Mesendoderm (in vitro differentiated cells): ENCODE results near the gene STAP1.

Source experiments
- DNase-seq: peaks from one replicate; pipeline ENCODE4 v3.0.0; 2013
- H2AK5ac ChIP-seq: 2 replicates; pipeline ENCODE4 v1.6.1; 2013; ENCODE audit warnings: low read length, inconsistent platforms
- H2BK120ac ChIP-seq: 2 replicates; pipeline ENCODE4 v1.6.1; 2013; ENCODE audit warnings: low read depth, mild to moderate bottlenecking, low read length, moderate library complexity, mixed read lengths
- H2BK15ac ChIP-seq: replicated peaks from 2 replicates; pipeline ENCODE4 v1.6.1; 2013; ENCODE audit warnings: low read depth, mild to moderate bottlenecking, moderate library complexity
- H2BK5ac ChIP-seq: 2 replicates; pipeline ENCODE4 v1.6.1; 2013; ENCODE audit warnings: low read length, inconsistent platforms
- H3K18ac ChIP-seq: 2 replicates; pipeline ENCODE4 v1.6.1; 2013; ENCODE audit warnings: mild to moderate bottlenecking, low read length, mixed read lengths
- H3K23ac ChIP-seq: one replicate; pipeline ENCODE4 v1.6.1; 2013; ENCODE audit warnings: low read length
- H3K27ac ChIP-seq: 2 replicates; pipeline ENCODE4 v1.5.1; 2013; ENCODE audit warnings: low read depth, mild to moderate bottlenecking, inconsistent platforms, low read length, moderate library complexity
- H3K27me3 ChIP-seq: 2 replicates; pipeline ENCODE4 v1.6.1; 2013; ENCODE audit warnings: low read length, control low read depth, mild to moderate bottlenecking, inconsistent platforms; ENCODE audit not compliant: insufficient read depth, poor library complexity
- H3K36me3 ChIP-seq: 2 replicates; pipeline ENCODE4 v1.6.1; 2013; ENCODE audit warnings: low read length, inconsistent platforms; ENCODE audit not compliant: control insufficient read depth, insufficient read depth
- H3K4ac ChIP-seq: one replicate; pipeline ENCODE4 v1.6.1; 2013; ENCODE audit warnings: low read depth, mild to moderate bottlenecking, low read length, moderate library complexity
- H3K4me1 ChIP-seq: 2 replicates; pipeline ENCODE4 v1.6.1; 2013; ENCODE audit warnings: low read depth, low read length, inconsistent platforms; ENCODE audit not compliant: control insufficient read depth
- H3K4me2 ChIP-seq: 2 replicates; pipeline ENCODE4 v1.6.1; 2013; ENCODE audit warnings: low read length
- H3K4me3 ChIP-seq: 2 replicates; pipeline ENCODE4 v1.5.1; 2013; ENCODE audit warnings: mild to moderate bottlenecking, low read length
- H3K56ac ChIP-seq: one replicate; pipeline ENCODE4 v1.6.1; 2013; ENCODE audit warnings: low read length
- H3K79me1 ChIP-seq: 2 replicates; pipeline ENCODE4 v1.6.1; 2013; ENCODE audit warnings: low read length, inconsistent platforms
- H3K79me2 ChIP-seq: 2 replicates; pipeline ENCODE4 v1.6.1; 2013; ENCODE audit warnings: mild to moderate bottlenecking, low read length; ENCODE audit not compliant: control insufficient read depth, insufficient read depth
- H3K9ac ChIP-seq: 2 replicates; pipeline ENCODE4 v1.6.1; 2013; ENCODE audit warnings: low read length, inconsistent platforms
- H4K5ac ChIP-seq: one replicate; pipeline ENCODE4 v1.6.1; 2013; ENCODE audit warnings: low read length
- H4K8ac ChIP-seq: one replicate; pipeline ENCODE4 v1.6.1; 2013; ENCODE audit warnings: low read depth, mild to moderate bottlenecking, control low read depth, low read length, moderate library complexity
- WGBS: extraction: QIAGEN DNeasy Blood & Tissue Kit; methylation state at CpG from one replicate; pipeline ENCODE4 v1.1.7; 2013; ENCODE audit warnings: low lambda C conversion rate, missing lambda C conversion rate; ENCODE audit not compliant: insufficient coverage; ENCODE audit errors: extremely low coverage; 5-methylcytosine and 5-hydroxymethylcytosine counted together

STAP1 gene

GRCh38 chr4:67604029-67604381 lies 45.5 kb downstream of the STAP1 start:
- WGBS, result no CpG with 5 or more reads among the region's 2 CpGs
- Histone ChIP-seq H3K18ac (no peak overlapping the region), H4K8ac (no peak overlapping the region), H3K4me2 (no peak overlapping the region), H3K4me1 (no peaks in the 10 kb centered on the region), H2BK5ac (no peak overlapping the region), H3K36me3 (no peaks in the 10 kb centered on the region), H3K23ac (no peak overlapping the region), H2BK15ac (no peak overlapping the region), H3K79me2 (no peaks in the 10 kb centered on the region), H2AK5ac (no peak overlapping the region), H3K4ac (no peak overlapping the region), H3K27ac (no peak overlapping the region), H3K79me1 (no peaks in the 10 kb centered on the region), H2BK120ac (no peak overlapping the region), H3K9ac (no peak overlapping the region), H3K4me3 (no peak overlapping the region), H3K27me3 (no peaks in the 10 kb centered on the region), H4K5ac (no peak overlapping the region), H3K56ac (no peak overlapping the region)
- DNase-seq, result no peak

DNA sequence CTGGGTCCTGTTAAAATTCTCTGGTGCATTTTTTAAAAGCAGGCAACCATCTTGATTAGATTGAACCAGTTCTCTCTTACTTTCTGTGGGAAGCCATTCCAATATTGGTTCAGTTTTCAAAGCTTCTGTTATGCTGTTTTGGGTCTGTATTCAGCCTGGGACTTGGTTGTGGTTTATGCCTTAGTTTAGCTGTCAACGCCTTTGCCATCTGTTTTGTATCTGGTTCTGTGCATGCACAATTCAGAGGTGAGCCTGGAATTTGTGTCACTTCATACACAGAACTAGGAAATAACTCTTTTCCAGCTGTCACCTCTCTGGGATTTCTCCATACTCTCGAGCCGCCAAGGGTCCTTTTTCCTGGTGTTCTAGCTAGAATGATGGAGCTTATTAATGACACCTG lies 46.2 kb downstream of the STAP1 start:
- WGBS, result no CpG with 5 or more reads among the region's 3 CpGs
- no peak overlapping the region for H2AK5ac ChIP-seq

DNA sequence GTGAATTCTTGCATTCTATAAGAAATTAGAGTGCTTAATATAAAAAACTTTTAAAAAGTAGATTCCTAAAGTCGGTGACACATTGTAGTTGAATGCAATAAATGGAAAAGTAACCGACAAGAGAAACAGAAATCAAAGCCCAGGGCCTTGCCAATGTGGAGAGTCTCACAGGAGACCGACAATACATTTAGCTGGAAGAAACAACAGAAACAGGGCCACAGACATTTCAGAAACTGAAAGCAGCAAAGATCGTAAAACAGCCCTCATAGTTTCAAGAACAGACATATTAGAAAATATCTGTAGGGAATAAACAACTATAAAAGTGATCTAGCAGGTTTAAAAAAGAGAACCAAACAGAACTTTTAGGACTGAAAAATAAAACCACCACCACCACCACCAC lies 49.5 kb downstream of the STAP1 start:
- Histone ChIP-seq H3K18ac (no peak overlapping the region), H4K8ac (no peak overlapping the region), H2AK5ac (no peak overlapping the region), H2BK5ac (no peak overlapping the region), H3K4me1 (no peaks in the 10 kb centered on the region), H2BK120ac (no peak overlapping the region), H3K56ac (no peak overlapping the region), H3K4me3 (no peak overlapping the region), H3K36me3 (no peaks in the 10 kb centered on the region), H3K27me3 (no peaks in the 10 kb centered on the region), H3K4ac (no peak overlapping the region), H4K5ac (no peak overlapping the region), H3K4me2 (no peak overlapping the region), H3K79me2 (no peaks in the 10 kb centered on the region), H2BK15ac (no peak overlapping the region), H3K27ac (no peak overlapping the region), H3K23ac (no peak overlapping the region), H3K9ac (no peak overlapping the region), H3K79me1 (no peaks in the 10 kb centered on the region)
- no peak for DNase-seq
- no CpG with 5 or more reads among the region's 4 CpGs for WGBS

More for the DNA sequence above, 46.2 kb downstream of the STAP1 start:
- H3K27me3 ChIP-seq, result no peaks in the 10 kb centered on the region
- no peak overlapping the region for H3K27ac ChIP-seq
- H4K5ac ChIP-seq, result no peak overlapping the region
- no peak overlapping the region for H2BK120ac ChIP-seq
- H3K23ac ChIP-seq, result no peak overlapping the region
- H3K79me1 ChIP-seq, result no peaks in the 10 kb centered on the region
- H3K56ac ChIP-seq, result no peak overlapping the region
- no peak overlapping the region for H4K8ac ChIP-seq
- H3K79me2 ChIP-seq, result no peaks in the 10 kb centered on the region
- H3K4me1 ChIP-seq, result no peaks in the 10 kb centered on the region
- H2BK5ac ChIP-seq, result no peak overlapping the region
- H3K4ac ChIP-seq, result no peak overlapping the region
- H3K36me3 ChIP-seq, result no peaks in the 10 kb centered on the region
- no peak overlapping the region for H3K4me3 ChIP-seq
- no peak overlapping the region for H3K4me2 ChIP-seq
- no peak overlapping the region for H2BK15ac ChIP-seq
- DNase-seq, result no peak
- no peak overlapping the region for H3K18ac ChIP-seq
- H3K9ac ChIP-seq, result no peak overlapping the region

GRCh38 chr4:67614186-67614585 lies 55.7 kb downstream of the STAP1 start:
- no peak overlapping the region for H4K5ac ChIP-seq
- H3K9ac ChIP-seq, result no peak overlapping the region
- H2BK5ac ChIP-seq, result no peak overlapping the region
- H3K56ac ChIP-seq, result no peak overlapping the region
- H2AK5ac ChIP-seq, result no peak overlapping the region
- WGBS, result no CpG with 5 or more reads among the region's 4 CpGs
- no peaks in the 10 kb centered on the region for H3K4me1 ChIP-seq
- DNase-seq, result no peak
- H3K23ac ChIP-seq, result no peak overlapping the region
- no peaks in the 10 kb centered on the region for H3K79me1 ChIP-seq
- no peaks in the 10 kb centered on the region for H3K79me2 ChIP-seq
- H2BK120ac ChIP-seq, result no peak overlapping the region
- no peak overlapping the region for H2BK15ac ChIP-seq
- H3K4me2 ChIP-seq, result no peak overlapping the region
- no peak overlapping the region for H3K4me3 ChIP-seq
- H3K27ac ChIP-seq, result no peak overlapping the region
- H3K27me3 ChIP-seq, result no peaks in the 10 kb centered on the region
- no peak overlapping the region for H3K18ac ChIP-seq
- H3K36me3 ChIP-seq, result no peaks in the 10 kb centered on the region
- no peak overlapping the region for H3K4ac ChIP-seq
- no peak overlapping the region for H4K8ac ChIP-seq

- no peaks in the 10 kb centered on the region for H3K79me2 ChIP-seq
- no peak overlapping the region for H3K56ac ChIP-seq
- no peak overlapping the region for H3K23ac ChIP-seq
- no peak overlapping the region for H4K5ac ChIP-seq
- H3K36me3 ChIP-seq, result no peaks in the 10 kb centered on the region
- no peaks in the 10 kb centered on the region for H3K79me1 ChIP-seq
- H3K4ac ChIP-seq, result no peak overlapping the region
- DNase-seq, result no peak
- no peak overlapping the region for H2BK15ac ChIP-seq
- H2BK5ac ChIP-seq, result no peak overlapping the region
- H3K4me1 ChIP-seq, result no peaks in the 10 kb centered on the region
- H3K9ac ChIP-seq, result no peak overlapping the region
- no peak overlapping the region for H2BK120ac ChIP-seq
- WGBS, result no CpG with 5 or more reads among the region's 5 CpGs
- no peaks in the 10 kb centered on the region for H3K27me3 ChIP-seq
- H3K18ac ChIP-seq, result no peak overlapping the region
- no peak overlapping the region for H2AK5ac ChIP-seq
- H3K27ac ChIP-seq, result no peak overlapping the region
- no peak overlapping the region for H3K4me2 ChIP-seq
- no peak overlapping the region for H3K4me3 ChIP-seq
- no peak overlapping the region for H4K8ac ChIP-seq
Observed at GRCh38 chr4:67615119-67615518, 56.6 kb downstream of the STAP1 start.

DNA sequence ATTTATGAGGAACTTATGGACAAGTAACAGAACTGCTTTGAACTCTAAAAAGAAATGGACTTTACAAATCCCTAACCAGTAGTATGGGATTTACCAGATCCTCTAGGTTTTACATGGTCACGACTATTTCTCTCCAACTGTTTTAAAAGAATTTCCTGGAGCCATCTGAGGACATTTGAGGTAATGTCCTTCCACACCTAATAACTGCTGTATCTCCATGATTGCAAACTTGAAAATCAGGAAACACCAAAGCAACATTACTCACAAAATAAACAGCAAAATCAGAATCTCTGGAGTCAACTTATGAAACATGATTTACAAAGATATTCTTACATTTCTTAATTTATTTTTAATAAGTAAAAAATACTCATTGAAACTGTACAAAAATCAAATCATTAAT lies 58.0 kb downstream of the STAP1 start:
- Histone ChIP-seq H3K18ac (no peak overlapping the region), H2BK15ac (no peak overlapping the region), H3K27me3 (no peaks in the 10 kb centered on the region), H2AK5ac (no peak overlapping the region), H3K4me1 (no peaks in the 10 kb centered on the region), H4K5ac (no peak overlapping the region), H3K23ac (no peak overlapping the region), H4K8ac (no peak overlapping the region), H3K4ac (no peak overlapping the region), H3K4me2 (no peak overlapping the region), H3K27ac (no peak overlapping the region), H3K79me2 (no peaks in the 10 kb centered on the region), H3K56ac (no peak overlapping the region), H3K4me3 (no peak overlapping the region), H3K9ac (no peak overlapping the region), H2BK120ac (no peak overlapping the region), H3K79me1 (no peaks in the 10 kb centered on the region), H3K36me3 (no peaks in the 10 kb centered on the region), H2BK5ac (no peak overlapping the region)
- WGBS, result no CpG with 5 or more reads among the region's 1 CpG
- no peak for DNase-seq
